Hematopoietic multipotent progenitor cell treated with erythropoietin and hydrocortisone succinate and interleukin-3 and kit ligand, for 15 days (in vitro differentiated cells): Measurements from ENCODE around the gene KBTBD3.
"Not testable (repeated sequence)": the region's sequence is repeated elsewhere in the genome, so short reads cannot be mapped to it uniquely, and the experiment has no call there.

Experiments used
- DNase-seq: peaks from one replicate; pipeline ENCODE4 v3.0.0-alpha.2; 2015; ENCODE audit warnings: low spot score

Gene KBTBD3

DNA sequence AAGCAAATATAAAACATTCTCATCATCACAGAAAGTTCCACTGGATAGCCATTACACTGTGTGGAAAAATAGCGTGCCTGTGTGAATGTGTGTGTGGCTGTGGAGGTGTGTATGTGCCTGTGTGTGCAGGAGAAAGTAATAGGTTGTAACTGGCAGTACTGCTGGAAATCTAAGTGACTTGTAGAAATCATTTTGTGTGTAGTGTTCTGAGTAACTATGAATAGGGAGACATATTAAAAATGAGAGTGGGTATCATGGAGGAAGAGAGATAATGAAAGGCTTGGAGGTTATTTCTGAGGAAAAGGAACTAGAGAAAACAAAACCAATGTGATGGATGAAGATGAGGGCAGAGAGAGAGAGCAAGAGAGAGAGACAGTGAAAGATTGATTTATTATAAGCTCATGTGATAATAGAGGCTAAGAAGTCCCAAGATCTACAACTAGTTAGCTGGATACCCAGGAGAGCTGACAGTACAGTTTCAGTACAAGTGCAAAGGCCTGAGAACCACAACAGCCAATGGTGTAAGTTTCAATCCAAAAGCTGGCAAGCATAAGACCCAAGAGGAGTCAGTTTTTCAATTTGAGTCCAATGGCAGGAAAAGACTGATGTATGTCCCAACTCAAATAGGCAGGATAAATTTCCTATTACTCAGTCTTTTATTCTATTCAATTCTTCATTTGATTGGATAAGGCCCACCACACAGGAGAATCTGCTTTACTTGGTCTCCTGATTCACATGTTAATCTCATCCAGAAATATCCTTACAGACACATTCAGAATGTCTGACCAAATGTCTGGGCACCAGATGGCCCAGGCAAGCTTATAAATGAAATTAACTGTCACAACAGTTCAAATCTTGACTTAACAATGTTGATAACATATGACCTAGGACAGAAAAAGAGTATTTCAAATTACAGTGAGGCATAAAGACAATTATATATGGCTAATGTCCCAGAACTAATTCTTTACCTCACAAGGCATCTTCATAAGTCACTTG, 14.9 kb downstream of the KBTBD3 start:
- DNase-seq, result no peak

DNA sequence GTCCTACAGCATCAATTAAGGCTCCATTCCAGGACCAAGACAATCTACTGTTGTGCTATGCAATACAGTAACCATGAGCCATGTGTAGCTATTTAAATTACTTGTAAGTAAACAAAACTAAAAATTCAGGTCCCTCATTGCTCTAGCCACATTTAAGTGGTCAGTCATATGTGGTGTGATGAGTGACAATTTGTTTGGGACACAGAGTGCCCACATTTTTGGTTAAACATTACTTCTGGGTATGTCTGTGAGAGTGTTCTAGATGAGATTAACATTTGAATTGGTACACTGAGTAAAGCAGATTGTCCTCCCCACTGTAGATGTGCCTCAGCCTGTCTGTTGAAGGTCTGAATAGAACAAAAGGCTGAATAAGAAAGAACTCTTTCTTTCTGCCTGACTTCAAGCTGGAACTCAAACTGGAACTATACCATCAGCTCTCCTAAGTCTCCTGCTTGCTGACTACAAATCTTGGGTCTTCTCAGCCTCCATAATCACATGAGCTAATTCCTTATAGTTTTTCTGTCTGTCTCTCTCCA, 15.8 kb downstream of the KBTBD3 start:
- no peak for DNase-seq

DNA sequence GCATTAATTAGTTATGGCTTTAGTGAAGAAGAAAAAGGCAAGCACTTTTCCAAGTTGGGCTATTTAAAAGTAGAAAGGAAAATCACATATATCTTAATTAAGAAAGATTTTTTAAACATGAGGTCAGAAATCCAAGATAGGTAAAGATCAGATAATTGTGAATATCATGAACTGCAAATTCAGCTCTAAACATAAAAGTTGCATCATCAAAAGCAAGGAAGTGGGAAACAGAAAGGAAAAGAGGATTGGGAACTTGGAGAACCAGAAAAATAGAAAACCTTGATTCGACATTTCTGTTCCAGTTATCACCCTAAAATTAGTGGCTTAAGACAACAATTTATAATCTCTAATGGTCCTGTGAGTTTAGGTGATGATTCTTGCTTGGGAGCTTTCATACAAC, 17.5 kb downstream of the KBTBD3 start:
- no peak for DNase-seq

DNA sequence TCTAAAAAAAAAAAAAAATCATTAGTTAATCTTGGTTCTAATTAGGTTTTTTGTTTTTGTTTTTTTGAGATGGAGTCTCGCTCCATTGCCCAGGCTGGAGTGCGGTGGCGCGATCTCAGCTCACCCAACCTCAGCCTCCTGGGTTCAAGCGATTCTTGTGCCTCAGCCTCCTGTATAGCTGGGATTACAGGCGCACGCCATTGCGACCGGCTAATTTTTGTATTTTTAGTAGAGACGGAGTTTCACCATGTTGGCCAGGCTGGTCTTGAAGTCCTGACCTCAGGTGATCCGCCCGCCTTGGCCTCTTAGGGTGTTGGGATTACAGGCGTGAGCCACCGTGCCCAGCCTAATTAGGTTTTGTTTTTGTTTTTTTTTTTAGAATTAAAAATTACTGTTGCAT, 18.8 kb downstream of the KBTBD3 start:
- not testable (repeated sequence) for DNase-seq

DNA sequence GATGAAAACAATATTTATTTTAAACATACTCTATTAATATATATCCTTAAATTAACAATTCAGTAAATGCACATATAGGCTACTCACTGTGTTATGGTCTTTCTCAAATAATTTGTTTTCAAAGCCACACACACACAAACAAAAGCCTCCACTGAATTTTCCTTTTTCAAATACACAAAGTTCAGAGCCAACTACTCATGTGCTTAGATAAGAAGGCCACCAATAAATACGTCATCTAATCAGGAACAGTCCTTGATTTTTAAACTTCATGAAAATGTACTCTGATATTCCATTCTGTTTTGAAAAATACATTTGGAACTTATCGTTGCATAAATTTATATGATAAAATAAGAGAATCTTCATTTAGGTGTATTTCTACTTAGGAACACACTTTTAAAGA, 26.0 kb downstream of the KBTBD3 start:
- DNase-seq, result no peak

DNA sequence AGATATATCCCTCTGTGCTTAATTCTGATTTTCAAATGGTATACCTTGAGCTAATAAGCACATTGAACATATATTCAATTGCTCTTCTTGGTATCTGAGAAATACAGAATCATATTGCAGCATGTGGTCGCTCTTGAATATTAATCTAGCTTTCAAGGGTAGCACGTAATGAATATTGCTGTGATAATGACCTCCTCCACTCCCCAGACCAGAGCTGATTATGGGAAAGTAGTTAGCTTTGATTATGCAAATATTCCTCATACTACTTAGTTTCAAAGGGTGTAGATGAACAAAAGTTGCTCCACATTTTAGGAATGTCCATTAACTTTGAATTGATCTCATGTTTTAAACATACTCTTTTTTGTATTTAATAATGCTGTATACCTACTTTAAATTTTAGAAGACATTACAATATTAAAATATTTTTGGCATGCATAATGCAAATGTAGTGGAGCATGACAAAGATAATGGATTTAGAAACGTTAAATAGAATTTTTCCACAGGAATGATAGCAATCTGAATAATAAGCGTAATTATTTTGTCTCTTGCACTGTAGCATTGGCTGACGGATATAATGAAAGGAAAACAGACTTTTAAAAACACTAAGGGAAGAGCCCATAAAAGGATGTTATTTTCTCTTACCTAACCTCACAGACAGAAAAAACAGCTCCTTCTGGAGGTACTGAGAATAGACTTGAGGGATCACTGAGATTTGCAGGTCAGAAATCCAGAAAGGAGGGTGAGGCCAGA, 27.2 kb downstream of the KBTBD3 start:
- DNase-seq, result no peak

DNA sequence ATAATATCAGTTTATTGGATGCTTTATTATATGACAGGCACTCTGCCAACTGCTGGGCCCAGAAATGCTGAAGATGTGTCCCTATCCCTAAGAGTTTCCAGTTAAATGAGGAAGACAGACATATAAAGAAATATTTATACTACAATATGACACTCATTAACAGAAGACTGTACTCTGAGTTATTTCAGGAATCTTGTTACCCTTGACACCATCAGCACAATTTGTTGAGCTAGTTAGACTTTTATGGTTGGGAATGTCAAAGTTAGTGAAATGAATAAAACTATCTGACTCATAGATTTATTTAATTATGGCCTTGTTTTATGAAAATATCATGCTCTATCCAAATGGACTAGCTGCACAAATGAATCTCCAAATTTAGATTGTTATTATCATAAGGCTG, 29.5 kb downstream of the KBTBD3 start:
- DNase-seq, result no peak

DNA sequence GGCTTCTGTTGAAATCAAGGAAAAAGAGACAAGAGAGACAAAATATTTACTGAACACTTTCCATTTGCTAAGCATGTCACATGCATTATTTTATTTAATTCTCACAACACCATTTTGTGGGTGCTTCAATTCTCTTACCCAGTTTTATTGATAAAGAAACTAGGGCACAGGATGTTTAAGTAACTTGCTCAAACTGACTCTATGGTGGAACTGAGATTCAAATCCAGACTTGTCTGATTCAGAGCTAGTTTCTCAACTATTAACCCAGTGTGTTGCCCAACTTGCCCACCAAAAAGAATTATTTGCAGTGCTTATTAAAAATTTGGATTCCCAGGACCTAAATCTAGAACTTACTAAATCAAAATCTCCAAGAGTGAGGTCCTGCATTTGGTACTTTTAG, 33.6 kb downstream of the KBTBD3 start:
- DNase-seq, result no peak

DNA sequence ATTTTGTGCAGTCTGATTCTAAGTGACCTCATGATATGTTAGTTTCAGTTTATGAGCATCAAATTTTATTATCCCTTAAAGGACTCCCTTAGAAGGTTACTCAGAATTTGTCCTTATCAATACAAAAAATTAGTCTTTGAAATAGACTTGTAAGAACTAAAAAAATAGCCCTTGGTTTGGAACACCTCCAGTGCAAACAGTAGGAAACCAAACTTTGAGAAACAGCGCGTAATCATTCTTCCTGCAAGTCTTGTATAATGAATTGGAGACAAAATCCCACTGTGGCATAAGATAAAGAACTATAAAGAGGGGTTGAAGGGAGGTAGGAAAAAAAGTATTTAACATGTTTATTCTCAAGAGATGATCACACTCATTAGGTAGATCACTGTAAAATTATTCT, 44.3 kb downstream of the KBTBD3 start:
- DNase-seq, result no peak

DNA sequence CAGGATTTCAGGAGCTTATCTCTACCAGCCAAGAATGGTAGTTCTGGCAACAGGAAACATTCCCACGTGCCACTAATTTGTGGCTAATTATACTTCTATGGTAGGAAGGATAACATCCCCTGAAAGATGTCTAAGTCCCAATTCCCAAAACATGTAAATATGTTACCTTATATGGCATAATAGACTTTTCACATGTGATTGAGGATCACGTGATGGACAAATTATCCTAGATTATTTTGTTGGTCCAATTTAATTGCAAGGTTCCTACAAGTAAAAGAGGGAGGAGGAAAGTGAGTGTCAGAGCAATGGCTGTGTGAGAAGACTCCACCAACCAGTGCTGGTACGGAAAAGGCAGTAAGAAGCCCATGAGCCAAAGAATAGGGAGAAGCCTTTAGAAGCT, 45.2 kb downstream of the KBTBD3 start:
- no peak for DNase-seq

DNA sequence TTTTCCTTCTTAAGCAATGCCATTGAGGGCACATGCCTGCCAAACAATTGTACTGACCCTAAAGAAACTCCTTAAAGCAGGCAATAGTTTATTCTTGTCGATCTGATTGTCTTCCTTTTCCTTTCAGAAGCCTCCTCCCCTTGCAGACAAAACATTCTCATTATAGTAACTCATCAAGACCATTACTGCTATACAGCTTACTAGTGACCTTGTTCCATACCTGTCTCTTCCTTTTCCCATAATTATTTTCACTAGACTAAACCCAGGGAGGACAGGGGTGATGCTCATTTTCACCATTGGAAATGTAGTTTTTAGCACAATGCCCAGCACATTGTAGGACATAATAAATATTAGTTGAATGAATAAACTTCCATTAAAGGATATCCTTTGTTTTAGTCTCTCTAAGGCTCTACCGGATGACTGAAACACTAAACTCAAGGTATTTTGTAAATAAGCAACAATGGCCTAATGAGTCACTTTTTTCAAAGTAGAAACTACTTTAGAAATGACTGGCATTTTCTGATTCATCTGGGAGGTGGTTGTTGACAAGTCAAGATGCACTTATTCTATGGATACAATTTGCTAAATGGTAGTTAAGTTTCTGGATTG, 45.8 kb downstream of the KBTBD3 start:
- DNase-seq, result no peak

DNA sequence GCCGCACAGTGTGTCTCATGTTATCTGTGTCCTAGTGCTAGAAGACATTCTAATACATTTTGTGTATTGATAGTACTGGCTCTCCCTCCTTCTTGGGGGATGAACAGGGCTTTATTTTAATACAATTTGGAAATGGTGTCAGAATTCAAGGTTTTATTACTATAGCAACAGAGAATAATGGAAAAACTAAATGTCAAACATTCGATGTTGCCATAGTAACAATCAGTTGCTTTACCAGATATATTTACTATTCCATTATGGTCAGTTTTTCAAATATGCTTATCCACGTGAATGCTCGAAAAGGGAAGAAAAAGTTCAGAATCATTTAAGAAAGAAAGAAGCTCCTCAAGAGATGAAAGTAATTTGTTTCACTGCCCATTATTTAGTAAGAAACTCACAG, 46.5 kb downstream of the KBTBD3 start:
- no peak for DNase-seq

DNA sequence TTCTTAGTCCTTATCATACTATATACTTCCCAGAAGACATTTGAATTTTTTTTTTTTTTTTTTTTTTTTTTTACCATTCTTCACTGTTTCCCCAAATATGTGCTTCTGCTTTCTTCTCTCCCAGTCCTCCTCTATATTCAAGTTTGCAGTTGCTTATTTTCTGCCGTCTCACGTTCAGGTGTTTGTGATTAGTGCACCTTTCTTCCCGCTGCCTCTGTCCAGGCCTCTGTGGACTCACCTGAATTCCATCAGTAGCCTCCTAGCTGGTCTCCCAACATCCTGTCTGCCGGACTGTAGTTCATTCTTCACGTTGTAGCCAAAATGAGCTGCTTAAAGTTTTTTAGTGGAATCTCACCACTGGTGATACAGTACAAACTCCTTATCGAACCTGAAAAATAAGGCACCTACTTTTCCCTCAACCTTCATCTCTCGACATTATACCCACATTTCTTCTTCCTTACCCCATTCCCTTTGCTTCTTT, 54.3 kb downstream of the KBTBD3 start:
- no peak for DNase-seq

DNA sequence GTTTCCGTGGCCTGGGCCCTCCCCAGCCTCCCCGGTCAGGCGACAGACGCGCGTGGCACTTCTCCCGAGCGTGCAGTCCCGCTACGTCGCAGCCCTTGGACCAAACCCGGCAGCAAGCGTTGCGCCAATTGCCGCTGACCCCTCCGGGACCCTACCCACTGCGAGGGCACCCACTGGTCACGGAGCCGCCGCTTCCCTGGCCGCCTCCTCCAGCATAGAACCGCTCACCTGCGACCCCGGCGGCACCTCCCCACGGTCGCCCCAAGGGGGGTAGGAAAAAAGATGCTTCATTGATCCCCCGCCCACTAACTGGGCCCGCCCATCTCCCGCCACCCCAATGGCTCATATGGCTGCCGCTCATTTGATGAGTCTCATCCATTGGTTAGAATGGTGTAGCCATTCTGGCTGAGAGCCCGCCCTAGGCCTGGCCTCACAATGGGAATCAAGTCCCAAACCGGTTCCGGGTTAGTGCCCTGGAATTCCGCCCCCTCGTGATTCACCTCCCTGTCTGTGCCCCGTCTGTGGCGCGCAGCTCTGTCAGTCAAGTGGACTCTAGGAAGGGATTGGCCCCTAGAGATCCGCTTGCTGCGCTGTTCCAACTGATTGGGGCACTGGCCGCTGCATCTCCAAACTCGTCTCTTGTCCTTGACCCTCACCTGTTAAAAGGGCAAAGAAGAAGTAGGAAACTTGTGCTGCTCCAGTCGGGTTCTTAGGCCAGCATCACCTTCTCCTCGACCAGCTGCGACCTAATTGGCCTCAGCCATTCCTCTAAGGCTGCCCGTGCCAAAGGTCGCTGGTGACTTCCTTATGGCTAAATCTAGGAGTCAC, 55.0 kb downstream of the KBTBD3 start, which contains the start of gene MSANTD4:
MSANTD4 (minus strand) TSS at position 274 of the 828 bp plus-strand sequence. CDS start 11,323 bp downstream, outside the sequence.
- peak; percentile 96 for DNase-seq

DNA sequence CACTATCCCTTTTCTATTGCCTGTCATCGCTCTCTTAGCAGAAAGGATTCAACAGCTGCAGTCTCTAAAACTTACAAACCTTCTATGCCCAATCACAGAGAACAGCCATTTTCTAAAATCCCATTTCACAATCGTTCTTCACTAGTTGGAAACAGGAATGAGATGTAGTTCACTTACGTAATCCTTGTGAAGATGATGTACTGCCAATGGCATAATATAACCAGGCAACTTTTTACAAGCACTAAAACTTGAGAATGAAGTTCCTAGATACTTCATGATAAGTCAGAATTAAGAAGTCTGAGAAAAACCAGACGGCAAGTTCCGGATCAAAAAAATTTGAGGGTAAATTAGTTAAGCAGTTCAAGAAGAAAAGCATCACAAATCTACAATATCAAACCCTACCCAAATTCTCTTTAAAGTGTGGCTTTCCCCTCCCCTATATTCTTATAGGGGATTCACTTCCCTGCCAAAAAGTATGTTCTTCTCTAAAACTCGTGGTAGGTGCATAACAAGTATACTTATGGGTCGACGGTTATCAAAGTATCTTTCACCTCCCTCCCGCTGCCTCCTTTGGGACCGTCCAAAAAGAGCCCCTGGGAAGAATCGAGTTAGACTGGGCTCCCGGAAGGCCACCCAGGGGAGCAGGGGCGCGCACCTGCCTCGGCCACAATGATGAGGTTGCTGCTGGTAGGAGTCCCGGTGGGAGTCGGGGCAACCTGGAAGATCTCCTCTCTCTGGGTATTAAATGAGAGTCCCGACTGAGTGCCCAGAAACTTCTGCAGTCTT, 55.8 kb downstream of the KBTBD3 start:
- DNase-seq, result peak; percentile 4

DNA sequence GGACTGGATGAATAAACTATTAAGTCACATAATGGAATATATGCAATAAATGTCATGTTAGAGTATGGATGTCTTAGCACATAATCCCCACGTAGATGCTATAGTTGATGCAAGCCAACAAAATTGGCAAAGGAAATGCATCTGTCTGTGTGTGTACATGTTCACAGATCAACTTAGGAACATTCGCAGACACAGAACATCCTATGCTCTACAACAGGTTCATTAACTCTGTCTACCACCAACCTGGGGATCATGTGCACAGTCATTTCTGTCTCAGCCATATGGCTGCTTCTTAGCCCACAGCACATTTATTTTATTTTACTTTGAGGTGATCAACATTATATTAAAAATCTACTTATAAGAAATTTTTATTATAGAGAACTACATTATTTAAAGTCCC, 60.1 kb downstream of the KBTBD3 start:
- DNase-seq, result no peak

DNA sequence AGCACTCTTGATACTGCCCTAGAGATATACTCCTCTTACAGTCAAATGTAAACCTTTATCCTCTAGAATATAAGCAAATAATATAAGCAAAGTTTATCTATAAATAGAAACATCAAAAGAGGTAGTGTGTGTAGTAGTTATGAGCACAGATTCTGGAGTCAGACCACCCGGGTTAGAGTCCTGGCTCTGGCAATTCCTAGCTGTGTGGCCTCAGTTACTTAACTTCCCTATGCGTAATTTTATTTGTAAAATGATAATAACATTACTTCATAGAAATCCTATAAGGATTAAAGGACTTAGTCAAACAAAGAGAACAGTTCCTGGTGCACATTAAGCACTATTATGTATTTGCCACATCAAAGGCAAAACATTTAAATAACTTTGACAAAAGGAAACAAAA, 62.1 kb downstream of the KBTBD3 start:
- DNase-seq, result no peak

DNA sequence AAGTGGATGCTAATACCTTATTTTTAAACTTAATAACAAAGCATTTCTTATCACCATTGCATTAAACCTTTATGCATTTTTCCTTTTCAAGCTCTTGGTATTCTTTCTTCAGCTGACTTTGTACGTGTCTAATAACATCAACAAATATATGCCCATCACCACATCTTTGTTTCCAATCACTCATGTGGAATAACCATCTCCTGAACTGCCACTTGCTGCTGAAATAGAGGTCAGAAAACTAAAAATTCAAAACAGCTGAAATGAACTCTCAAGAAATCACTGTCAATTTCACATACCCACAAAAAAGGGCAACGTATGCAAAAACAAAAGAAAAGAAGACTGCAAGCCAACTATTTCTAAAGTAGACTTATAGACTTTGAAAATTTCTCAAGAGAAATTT, 62.5 kb downstream of the KBTBD3 start:
- no peak for DNase-seq

DNA sequence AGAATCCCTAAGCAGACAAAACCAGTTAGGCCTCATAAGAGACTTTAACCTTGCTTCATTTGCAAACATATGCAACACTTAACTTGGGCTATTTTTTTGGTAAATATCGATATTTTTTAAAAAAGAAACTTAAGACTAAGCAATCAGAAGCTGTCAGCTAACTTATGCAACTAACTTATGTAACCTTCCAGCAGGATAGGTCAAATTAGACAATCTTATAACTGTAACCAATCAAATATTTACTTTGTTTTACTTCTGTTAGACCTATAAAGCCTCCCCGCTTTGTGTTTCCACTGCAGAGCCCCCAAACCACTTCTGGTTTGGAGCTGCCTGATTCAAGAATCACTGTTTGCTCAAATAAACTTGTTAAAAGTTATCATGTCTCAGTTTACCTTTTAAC, 63.1 kb downstream of the KBTBD3 start:
- DNase-seq, result no peak

DNA sequence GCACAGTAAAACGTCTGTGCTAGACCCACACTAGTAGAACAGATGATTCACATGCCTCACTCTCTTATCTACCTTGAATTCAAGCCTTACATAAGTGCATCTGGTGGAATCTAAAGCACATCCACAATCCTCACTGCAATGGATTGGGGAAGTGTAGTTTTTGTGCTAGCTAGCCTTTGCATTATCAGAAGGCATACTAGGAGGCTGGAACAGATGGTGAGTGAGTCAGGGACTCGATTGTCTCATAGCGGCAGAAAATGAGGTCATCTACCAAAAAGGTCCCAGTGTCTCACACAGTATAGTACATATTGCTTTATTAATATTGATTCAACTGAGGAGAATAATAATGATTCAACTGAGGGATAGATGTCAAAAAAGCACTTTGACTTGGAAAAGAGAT, 64.4 kb downstream of the KBTBD3 start:
- DNase-seq, result no peak

DNA sequence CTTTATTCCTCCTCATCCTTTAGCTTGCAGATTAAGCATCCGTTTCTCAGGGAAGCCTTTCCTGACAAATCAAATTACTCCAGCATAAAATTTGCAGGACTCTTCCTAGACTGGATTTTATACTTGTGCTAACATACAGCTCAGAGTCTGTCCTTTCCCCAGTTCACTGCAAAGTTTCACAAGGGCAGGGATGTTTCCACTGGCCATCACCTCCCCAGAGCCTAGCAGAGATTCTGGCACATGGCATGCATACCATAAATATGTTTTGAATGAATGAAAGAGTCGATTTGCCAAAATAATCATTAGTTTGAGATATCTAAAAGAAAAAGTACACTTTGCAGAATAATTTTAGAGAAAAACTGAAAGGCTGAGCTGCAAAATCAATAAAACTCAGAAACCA, 65.7 kb downstream of the KBTBD3 start:
- DNase-seq, result no peak
